Fibroblast of skin of abdomen (primary cell): Measurements from ENCODE around the gene GLA. TPM values are rescaled to one million over a fixed set of nuclear protein-coding genes. Genes with fewer than 3 reads are reported as not detected.

Experiments used
- DNase-seq: peaks from one replicate; pipeline ENCODE4 v3.0.0-alpha.2; 2013
- polyA plus RNA-seq, 2 experiments: library from polyadenylated mRNA; unstranded; fragments of 120-200 nt; gene quantifications; one replicate each; pipeline ENCODE4 v1.2.1, GENCODE V29; 2013; ENCODE audit not compliant: insufficient read length in 2 of 2

The GLA gene
- 13.7 TPM for polyA plus RNA-seq (2013, experiment 1 of 2; ENCODE audit: insufficient read length)
- 13.9 TPM for polyA plus RNA-seq (2013, experiment 2 of 2; ENCODE audit: insufficient read length)

DNA sequence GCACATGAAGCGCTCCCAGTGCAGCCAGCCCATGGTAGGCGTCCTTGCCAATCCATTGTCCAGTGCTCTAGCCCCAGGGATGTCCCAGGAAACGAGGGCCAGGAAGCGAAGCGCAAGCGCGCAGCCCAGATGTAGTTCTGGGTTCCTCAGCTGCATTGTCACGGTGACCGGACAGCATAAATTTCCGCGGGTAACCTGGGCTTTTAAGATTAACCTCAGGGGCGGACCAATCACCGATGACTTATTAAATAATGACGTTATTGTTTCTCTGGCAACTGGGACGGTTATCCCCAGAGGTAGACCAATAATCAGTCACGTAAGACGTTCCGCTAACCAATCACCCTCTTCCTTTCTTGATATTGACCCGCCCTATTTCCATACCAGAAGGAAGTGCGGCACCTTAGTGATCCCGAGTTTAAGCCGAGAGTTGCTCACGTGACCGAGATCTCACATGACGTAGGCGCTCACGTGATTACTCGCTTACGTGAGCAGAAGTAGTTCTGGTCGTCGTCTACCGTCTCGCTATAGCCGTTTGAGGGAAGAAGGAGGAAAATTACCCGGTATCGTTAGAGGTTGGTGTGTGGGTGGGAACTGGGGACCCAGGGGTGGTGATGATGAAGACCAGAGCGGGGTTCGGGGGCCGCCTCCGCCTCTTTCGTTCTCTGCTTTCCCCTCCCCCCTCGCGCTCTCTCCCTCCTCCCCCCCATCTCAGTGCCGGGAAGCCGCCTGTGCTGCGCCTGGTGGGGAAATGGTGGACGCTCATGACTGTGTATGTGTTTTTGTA lies at the start of gene GLA, which contains the start of gene HNRNPH2:
TSS of gene GLA (minus strand) at position 178 of the 784 bp plus-strand sequence. CDS start at position 156, 22 bp downstream.
TSS of gene HNRNPH2 (plus strand) at position 475 of the 784 bp plus-strand sequence. CDS start 3,767 bp downstream, outside the sequence.
- peak; percentile 98 for DNase-seq

DNA sequence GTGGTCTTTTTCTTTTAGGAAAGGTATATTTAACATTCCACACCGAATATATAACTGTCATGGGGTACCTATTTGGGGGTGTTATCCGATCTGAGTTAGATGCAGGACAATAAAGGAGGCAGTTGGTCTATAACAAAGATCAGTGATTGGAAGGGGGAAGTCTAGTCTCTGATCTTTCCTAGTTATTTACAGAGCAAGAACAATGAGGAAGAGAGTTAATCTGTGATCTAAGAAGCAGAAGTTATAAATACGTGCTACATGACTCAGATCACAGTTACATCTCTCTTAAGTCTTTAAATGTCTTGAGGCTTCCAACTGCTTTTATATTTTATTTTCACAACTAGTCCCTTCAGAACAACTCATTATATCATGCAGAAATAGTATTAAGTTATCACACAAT lies 44.3 kb upstream of the GLA start:
- DNase-seq: no peak

DNA sequence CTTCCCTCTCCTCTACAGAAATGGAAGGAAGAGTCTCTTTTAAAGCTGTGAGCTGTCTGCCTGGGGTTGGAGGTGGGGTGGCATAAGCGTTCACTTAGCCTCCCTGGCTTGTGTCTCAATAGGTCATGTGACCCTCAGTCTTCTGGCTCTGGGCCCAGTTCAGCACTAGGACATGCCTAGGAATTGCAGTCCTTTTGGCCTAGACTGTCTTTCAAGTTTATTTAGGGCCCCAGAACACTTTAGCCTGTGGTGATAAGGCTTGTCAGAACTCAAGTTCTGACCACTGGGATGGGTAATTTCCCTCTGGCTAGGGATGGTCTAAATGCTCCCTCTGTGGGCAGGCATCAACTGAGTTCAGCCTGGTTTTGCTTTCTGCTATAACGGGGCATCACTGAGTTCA lies 43.2 kb upstream of the GLA start:
- no peak for DNase-seq

DNA sequence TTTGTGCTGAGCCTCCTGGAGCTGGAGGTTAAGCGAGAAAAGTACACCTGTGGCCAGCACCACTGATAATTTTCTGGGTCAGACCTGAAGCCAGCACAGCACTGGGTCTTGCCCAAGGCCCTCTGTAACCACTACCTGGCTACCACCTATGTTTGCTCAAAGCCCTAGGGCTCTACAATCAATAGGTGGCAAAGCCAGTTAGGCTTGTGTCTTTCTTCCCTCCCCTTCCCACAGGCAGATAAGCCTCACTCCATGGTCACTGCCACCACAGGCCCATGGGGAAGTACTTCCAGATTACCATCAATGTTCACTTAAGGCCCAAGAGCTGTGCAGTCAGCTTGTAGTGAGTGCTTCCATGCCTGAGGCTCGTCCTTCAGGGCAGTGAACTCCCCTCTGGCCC lies 42.4 kb upstream of the GLA start:
- DNase-seq: no peak

DNA sequence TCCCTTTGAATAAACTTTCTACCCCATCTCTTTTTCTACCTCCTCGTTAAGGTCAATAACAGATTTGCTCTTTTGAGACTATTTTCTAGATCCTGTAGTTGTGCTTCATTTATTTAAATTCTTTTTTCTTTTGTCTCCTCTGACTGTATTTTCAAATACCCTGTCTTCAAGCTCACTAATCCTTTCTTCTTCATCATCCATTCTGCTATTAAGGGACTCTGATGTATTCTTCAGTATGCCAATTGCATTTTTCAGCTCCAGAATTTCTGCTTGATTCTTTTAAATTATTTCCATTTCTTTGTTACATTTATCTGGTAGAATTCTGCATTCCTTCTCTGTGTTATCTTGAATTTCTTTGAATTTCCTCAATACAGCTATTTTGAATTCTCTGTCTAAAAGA lies 41.6 kb upstream of the GLA start:
- DNase-seq: no peak

DNA sequence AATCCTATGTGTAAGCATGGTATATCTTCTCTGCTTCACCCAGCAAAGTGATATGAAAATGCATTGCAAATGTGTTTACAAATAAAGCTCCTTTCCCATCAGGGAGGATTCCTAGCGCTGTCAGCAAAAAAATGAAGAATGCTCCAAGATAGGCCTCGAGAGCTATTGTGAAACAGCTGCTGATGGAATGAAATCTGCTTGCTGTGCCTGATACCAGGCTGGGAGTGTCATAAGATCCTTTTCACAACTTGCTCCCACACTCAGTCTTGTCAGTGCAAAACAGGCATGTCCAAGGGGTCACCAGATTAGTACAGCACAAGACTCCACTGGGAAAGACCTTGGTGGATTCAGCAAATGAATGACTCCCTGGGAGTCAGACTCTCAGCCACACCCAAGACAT lies 34.4 kb upstream of the GLA start:
- no peak for DNase-seq

DNA sequence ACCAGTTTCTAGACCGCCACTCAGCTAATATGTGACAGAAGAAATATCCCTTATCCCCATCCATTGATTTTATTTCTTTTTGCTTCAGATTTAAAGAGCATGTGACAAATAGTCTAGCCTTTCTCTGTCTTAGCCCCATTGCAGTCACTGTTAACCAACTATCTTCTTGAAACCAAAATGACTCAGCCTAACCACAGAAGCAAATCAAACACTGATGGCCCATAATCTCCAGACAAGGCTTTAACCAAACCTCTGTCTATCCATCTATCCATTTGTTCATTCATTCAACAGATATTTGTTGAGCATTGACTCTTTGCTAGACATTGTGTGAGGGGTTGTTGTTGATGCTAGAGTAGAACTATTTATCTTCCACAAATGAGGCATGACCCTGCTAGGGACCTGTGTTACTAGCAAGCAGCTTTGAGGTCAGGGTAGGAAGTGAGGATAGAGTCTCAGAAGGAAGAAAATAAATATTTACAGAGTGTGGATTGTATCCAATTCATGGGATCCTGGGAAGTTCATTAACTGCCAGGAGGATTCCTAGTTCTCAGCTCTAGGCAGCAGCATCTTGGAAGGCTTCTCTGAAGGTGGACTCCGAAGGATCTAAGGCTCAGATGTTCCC lies 22.8 kb upstream of the GLA start:
- DNase-seq: peak; percentile 70

DNA sequence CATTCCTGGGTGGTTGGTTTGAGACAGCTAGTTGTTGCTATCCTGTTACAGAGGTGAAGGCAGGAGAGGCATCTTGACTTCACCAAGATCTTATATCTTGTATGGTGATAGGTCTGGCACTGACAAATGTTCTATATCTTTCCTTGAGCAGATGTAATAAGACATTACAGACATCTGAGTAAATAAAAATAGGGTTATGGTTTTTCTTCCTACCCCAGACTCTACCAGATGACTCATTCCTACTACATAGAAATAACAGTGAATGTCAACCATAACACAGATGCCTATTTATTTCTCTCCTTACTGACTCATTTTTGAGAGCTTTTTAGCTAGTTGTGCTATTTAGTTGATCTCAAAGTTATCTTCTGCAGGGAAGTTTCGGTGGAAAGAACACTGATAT lies 22.2 kb upstream of the GLA start:
- peak; percentile 77 for DNase-seq

DNA sequence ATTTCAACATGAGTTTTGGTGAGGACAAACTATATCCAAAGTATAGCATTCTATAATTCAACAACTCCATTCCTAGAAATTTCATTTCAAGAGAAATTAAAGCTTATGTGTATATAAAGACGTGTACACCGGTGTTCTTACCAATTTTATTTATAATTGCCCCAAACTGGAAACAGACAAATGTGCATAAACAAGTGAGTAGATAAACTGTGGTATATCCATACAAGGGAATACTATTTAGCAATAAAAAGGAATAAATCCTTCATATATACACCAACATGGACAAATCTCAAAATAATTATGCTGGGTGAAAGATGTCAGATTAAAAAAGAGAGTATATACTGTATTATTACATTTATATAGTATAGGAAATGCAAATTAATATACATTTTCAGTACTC lies 20.2 kb upstream of the GLA start:
- DNase-seq: no peak

DNA sequence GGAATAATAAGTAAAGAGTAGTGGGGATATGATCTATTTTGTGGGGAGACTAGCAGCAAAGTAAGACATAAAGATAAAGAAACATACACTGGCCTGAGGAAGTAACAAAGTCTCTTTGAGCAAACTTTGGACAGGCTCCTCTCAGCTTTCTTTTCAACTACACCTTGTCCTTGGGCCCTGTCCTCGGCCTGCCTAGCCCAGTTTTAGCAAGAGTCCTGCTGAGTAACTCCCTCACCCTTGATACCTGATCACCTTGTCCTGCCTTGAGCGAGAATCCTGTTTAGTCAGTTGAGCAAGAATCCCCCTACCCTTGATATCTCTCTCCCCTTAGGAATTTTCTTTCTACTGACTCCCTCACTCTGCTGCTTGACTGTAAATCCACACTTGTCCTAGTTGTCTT lies 11.8 kb upstream of the GLA start:
- no peak for DNase-seq

DNA sequence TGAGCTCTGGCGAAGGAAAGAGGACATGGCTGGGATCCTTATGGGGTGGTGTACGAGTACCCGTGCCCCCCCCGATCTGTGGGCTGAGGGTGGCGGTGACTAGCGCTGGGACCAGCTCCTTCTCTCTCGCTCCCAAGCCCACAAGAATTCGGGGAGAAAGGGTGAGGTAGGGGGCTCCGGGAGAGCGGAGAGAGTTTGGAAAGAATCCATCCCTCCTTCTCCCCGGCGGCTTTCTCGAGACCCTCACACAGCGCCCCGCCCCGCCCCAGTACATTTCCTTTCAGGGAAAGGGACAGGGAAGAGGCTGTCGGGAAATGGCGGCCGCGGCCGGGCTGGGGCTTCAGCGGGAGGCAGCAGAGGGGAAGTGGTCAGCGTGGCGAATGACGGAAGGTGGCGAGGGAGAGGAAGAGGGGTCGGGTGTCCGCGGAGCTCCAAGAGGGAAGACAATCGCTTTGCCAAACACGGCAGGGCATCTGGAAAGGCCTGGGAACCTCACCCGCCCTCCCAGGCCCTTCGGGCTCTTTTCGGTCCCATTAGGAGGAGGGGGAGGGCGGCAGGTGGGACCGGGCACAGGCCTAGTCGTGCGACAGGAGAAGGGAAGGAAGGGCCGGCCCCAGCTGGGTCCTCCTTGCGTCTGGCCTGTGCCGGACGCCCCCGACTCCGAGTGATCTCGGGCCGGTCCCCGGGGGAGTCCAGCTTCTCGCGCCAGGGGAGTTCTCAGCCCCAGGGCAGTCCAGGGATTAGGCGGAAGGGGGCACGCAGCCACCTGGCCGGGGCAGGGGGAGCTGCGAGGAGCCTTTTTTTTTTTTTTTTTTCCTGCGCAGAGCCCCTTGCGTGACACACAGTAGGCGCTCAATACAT lies 10.5 kb upstream of the GLA start:
- DNase-seq: peak; percentile 39

DNA sequence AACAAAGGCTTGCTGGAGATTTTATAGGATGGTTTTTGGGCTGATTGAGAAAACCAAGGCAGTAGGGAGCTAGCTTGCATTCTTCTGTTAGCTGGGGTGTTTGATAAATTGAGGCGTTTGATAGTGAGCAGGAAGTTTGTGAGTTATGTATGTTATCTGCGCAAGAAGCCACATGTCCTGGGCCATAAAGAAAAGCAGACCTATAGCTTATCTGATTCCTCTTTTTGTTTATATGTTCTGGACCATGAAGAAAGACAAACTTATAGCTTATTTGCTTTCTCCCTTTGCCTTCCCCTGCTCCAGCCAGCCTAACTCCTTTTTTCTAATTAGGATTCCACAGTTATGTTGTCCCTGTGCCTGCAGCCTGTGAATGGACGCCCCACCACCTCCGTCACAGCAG lies 9.5 kb upstream of the GLA start:
- no peak for DNase-seq

DNA sequence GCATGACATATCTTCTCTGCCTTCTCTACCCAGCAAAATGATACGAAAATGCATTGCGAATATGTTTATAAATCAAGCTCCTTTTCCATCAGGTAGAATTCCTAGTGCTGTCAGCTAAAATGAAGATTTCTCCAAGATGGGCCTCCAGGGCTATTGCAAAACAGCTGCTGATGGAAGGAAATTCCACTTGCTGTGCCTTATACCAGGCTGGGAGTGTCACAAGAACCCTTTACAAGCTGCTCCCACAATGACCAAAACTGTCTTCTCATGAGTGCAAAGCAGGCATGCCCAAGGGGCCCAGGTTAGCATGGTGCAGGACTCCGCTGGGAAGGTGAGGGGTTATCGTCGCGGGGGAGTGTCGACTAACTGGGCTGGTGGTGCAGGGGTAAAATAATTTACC lies 9.0 kb upstream of the GLA start:
- DNase-seq: no peak

DNA sequence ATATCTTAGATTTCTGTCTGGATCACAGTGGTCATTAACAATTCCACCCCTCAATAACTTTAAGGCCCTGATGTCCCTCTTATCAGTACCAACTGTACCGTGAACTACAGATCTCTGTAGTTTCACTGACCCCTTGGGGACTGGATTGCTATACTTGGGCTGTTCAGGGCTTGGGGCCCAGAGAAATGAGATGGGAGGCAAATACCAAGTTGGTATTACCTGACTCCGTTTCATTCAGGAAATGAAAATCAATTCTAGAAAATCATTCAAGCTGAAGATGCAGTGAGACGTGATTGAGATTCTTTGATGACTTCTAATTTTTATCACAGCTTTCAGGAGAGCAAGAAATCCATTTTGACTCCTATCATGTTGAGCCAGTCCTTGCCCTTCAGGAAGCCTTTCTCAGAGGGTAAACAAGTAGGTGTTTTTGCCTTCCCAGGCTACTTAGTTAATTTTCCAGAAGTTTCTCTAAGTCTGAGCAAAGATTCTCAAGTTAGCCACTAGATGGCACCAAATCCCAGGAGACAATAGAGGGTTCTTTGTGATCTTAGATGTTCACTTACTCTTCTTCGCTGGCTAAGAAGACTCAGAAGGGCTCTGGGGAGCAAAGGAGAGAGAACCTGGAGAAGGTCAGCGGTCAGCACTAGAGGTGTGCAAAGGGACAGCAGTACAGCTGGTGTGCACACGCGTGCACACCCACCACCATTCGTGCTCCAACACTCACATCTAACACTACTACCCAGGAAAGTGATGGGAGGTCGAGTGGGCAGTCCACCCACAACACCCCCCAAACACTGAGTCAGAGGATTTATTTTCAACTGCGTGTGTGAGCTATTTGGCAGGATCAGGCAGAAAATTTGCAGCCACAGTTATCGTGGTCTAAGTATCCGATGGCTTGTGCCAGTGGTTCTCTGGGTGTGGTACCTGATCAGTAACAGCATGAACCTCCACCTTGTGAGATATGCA lies 7.7 kb upstream of the GLA start:
- DNase-seq: peak; percentile 65

DNA sequence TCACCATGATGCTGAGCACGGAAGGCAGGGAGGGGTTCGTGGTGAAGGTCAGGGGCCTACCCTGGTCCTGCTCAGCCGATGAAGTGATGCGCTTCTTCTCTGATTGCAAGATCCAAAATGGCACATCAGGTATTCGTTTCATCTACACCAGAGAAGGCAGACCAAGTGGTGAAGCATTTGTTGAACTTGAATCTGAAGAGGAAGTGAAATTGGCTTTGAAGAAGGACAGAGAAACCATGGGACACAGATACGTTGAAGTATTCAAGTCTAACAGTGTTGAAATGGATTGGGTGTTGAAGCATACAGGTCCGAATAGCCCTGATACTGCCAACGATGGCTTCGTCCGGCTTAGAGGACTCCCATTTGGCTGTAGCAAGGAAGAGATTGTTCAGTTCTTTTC lies 4.3 kb upstream of the GLA start:
- no peak for DNase-seq

DNA sequence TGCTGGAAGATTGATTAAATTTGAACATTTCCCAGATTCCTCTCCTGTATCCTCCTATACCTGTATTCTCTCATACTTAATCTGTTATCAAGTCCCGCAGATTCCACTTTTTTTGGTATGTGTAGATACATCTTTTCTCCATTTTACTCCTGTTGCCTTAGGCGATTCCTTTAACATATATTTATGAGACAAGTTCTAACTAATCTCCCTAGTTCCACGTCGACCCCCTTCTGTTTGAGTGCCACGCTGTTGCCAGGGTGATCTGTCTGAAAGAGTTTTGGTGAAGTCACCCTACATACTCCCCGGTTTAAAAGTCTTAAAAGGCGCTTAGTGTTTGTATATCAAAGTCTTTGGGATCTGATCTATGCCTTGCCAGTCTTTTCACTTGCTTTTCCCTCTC lies 2.7 kb upstream of the GLA start:
- DNase-seq: no peak

DNA sequence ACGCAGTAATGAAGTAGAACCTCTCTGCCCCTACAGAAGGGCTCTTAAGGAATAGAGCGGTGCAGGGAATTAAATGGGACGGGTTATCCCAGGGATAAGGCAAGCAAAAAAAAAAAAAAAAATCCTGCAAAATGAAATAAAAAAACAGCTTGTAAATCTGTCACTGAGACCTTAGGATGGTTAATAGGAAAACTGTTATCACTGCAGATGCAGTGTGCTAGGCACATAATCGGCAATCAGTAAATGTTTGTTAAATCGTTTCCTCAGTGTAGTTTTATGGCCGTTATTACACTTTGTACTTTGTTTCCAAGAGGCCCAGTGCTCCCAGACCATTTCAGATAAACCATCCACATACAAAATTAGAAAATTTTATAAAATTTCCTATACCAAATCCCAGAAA lies 1.3 kb upstream of the GLA start:
- DNase-seq: no peak

DNA sequence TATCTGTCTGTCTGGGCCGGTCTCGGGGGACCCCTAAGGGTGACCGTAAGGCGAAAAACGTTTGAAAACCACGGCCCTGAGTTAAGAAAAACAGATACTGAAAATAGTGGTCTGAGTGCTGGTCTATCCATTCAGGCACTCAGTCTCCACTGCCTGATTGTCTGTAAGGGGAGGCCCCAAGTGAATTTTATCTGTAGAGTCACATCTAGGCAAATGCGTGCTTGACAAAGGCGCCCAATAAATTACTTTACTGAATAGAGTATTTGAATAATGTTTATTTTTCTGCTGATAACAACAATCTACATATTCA lies 762 bp upstream of the GLA start:
- no peak for DNase-seq

DNA sequence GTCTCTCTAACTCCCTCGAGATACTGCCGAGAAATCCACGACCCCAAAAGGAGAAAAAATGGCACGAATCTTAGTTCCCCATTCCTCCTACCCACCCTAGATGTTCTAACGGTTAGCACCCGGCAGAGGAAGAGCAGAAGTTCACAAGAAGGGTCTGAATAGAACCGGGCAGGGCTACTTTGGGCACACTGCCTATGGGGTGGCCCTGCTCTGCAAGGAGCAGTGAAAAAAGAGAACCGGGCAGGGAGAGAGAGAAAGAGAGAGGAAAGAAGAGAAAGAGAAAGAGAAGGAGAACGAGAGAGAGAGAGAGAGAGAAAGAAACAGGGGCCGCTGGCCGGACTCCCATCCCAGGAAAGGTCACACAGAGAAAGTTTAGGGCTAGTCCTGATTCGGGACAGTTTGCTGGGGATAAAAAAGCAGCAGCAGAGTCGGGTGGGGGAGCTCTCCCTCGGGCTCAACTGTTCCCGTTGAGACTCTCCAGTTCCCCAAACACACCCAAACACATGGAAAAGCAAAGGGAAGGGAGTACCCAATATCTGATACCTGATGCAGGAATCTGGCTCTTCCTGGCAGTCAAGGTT lies 468 bp downstream of the GLA start:
- no peak for DNase-seq

DNA sequence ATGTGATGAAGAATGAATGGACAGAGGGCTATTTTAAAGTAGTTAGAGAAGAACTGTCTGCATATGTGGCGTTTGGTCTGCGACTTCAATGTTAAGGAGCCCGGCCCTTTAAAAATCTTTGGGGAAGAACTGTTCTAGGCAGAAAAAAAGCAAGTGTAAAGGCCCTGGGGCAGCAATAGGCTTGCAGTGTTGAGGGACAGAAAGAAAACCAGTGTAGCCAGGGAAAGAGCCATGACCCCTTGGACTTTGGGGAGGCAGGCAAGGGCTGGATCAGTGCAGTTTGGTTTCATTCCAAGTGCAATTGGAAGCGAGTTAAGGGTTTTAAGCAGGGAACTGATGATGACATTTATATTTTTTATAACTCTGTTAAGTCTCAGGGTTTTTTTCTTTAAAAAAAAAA lies 7.9 kb downstream of the GLA start:
- DNase-seq: no peak

DNA sequence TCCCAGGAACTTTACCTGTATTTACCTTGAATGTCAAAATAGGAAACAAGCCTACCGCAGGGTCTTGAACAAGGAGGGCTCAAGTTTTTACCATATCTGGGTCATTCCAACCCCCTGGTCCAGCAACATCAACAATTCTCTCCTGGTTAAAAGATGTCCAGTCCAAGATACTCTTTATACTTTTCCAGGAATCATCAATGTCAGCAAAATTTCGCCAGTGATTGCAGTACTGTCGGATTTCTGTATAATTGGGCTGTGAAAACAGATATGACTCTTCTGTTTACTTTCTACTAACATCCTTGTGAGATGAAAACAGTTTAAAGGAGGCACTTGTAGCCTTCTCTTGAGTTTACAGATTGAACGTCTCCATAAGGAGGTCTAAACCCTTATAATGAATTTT lies 9.0 kb downstream of the GLA start:
- no peak for DNase-seq

DNA sequence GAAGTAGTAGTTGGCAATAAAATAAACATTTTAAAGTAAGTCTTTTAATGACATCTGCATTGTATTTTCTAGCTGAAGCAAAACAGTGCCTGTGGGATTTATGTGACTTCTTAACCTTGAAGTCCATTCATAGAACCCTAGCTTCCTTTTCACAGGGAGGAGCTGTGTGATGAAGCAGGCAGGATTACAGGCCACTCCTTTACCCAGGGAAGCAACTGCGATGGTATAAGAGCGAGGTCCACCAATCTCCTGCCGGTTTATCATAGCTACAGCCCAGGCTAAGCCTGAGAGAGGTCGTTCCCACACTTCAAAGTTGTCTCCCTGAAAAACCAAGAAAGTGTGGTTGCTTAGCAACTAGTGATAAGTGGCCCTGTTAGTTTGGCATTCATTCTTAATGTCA lies 9.9 kb downstream of the GLA start:
- no peak for DNase-seq
